ENCODE data around the gene SNRPA.
"Not testable (repeated sequence)": the region's sequence is repeated elsewhere in the genome, so short reads cannot be mapped to it uniquely, and the experiment has no call there.

Gene SNRPA

GRCh38 chr19:40758491-40758890 is 7.5 kb downstream of the SNRPA start:
- no peak overlapping the region for H3K4me3 ChIP-seq (ENCODE audit: low read depth, low read length)
- no peak for TF ChIP-seq CTCF (IDR thresholded peaks at IDR 0.05; ENCODE audit: low read depth, low read length)

GRCh38 chr19:40759352-40759751 is 8.3 kb downstream of the SNRPA start:
- TF ChIP-seq CTCF (IDR thresholded peaks at IDR 0.05; ENCODE audit: low read depth, low read length): no peak

GRCh38 chr19:40762754-40763470 is 11.9 kb downstream of the SNRPA start:
- H3K4me3 ChIP-seq (ENCODE audit: low read depth, low read length): no peak overlapping the region
- no peak for TF ChIP-seq CTCF (IDR thresholded peaks at IDR 0.05; ENCODE audit: low read depth, low read length)

More at GRCh38 chr19:40759352-40759751, 8.3 kb downstream of the SNRPA start:
- no peak overlapping the region for H3K4me3 ChIP-seq (ENCODE audit: low read depth, low read length)

- TF ChIP-seq CTCF (IDR thresholded peaks at IDR 0.05; ENCODE audit: low read depth, low read length): no peak
- no peak overlapping the region for H3K4me3 ChIP-seq (ENCODE audit: low read depth, low read length)
Measured at GRCh38 chr19:40763526-40763925, 12.5 kb downstream of the SNRPA start.

- no peak overlapping the region for H3K4me3 ChIP-seq (ENCODE audit: low read depth, low read length)
- TF ChIP-seq CTCF (IDR thresholded peaks at IDR 0.05; ENCODE audit: low read depth, low read length): no peak
Measured at GRCh38 chr19:40763963-40764362, 13.0 kb downstream of the SNRPA start.

GRCh38 chr19:40766385-40766784 is 15.4 kb downstream of the SNRPA start:
- H3K4me3 ChIP-seq (ENCODE audit: low read depth, low read length): not testable (repeated sequence)

- TF ChIP-seq CTCF (IDR thresholded peaks at IDR 0.05; ENCODE audit: low read depth, low read length): no peak
- H3K4me3 ChIP-seq (ENCODE audit: low read depth, low read length): no peak overlapping the region
Measured at GRCh38 chr19:40768869-40769268, 17.9 kb downstream of the SNRPA start.

- H3K4me3 ChIP-seq (ENCODE audit: low read depth, low read length): not testable (repeated sequence)
Measured at GRCh38 chr19:40771101-40771862, 20.3 kb downstream of the SNRPA start.
